ENCODE measurements around the gene KREMEN2.

KREMEN2 gene

GRCh38 chr16:3013998-3014690 lies 50.1 kb downstream of the KREMEN2 start:
- ChIA-PET POLR2A (no interaction called here), CTCF (interaction anchor here (1.1 to 1.4 kb wide), 2 partner anchors 12 to 14 kb away, joined by 3 to 4 read pairs; no protein-coding TSS in a partner anchor)
- DNase-seq (ENCODE audit: extremely low spot score), result no peak
- TF ChIP-seq CTCF (IDR thresholded peaks at IDR 0.05; ENCODE audit: control extremely low read depth, extremely low read depth, low read depth, missing control alignments), result no peak

- TF ChIP-seq CTCF (IDR thresholded peaks at IDR 0.05; ENCODE audit: control extremely low read depth, extremely low read depth, low read depth, missing control alignments), result no peak
- DNase-seq (ENCODE audit: extremely low spot score), result no peak
- ChIA-PET POLR2A (no interaction called here), CTCF (interaction anchor here (1.1 to 1.4 kb wide), 2 partner anchors 13 kb away, joined by 3 to 4 read pairs; no protein-coding TSS in a partner anchor)
Measured at GRCh38 chr16:3014971-3015370, 50.9 kb downstream of the KREMEN2 start.

- POLR2A ChIA-PET, result no interaction called here
Measured at GRCh38 chr16:3015865-3016521, 51.9 kb downstream of the KREMEN2 start.

GRCh38 chr16:3017344-3017743 lies 53.3 kb downstream of the KREMEN2 start:
- POLR2A ChIA-PET, result no interaction called here
- no peak for TF ChIP-seq CTCF (IDR thresholded peaks at IDR 0.05; ENCODE audit: control extremely low read depth, extremely low read depth, low read depth, missing control alignments)
- CTCF ChIA-PET, result interaction anchor here (1.1 to 3.3 kb wide), 2 partner anchors 11 to 14 kb away, joined by 3 to 16 read pairs; no protein-coding TSS in a partner anchor

More at GRCh38 chr16:3015865-3016521, 51.9 kb downstream of the KREMEN2 start:
- DNase-seq (ENCODE audit: extremely low spot score), result no peak
- no peak for TF ChIP-seq CTCF (IDR thresholded peaks at IDR 0.05; ENCODE audit: control extremely low read depth, extremely low read depth, low read depth, missing control alignments)
- CTCF ChIA-PET, result no interaction called here

More at GRCh38 chr16:3017344-3017743, 53.3 kb downstream of the KREMEN2 start:
- DNase-seq (ENCODE audit: extremely low spot score), result no peak

All from GM10248 (cell line).